IPS-NIHi7 (cell line): Measurements from ENCODE around the gene HCN4.
A peak's percentile ranks its signal among the peaks of the same experiment; 100 is the strongest.
"Not testable (repeated sequence)": the region's sequence is repeated elsewhere in the genome, so short reads cannot be mapped to it uniquely, and the experiment has no call there.

Source experiments
- DNase-seq: peaks from one replicate; pipeline ENCODE4 v3.0.0; 2012; ENCODE audit warnings: mixed read lengths; ENCODE audit errors: extremely low spot score

The HCN4 gene

DNA sequence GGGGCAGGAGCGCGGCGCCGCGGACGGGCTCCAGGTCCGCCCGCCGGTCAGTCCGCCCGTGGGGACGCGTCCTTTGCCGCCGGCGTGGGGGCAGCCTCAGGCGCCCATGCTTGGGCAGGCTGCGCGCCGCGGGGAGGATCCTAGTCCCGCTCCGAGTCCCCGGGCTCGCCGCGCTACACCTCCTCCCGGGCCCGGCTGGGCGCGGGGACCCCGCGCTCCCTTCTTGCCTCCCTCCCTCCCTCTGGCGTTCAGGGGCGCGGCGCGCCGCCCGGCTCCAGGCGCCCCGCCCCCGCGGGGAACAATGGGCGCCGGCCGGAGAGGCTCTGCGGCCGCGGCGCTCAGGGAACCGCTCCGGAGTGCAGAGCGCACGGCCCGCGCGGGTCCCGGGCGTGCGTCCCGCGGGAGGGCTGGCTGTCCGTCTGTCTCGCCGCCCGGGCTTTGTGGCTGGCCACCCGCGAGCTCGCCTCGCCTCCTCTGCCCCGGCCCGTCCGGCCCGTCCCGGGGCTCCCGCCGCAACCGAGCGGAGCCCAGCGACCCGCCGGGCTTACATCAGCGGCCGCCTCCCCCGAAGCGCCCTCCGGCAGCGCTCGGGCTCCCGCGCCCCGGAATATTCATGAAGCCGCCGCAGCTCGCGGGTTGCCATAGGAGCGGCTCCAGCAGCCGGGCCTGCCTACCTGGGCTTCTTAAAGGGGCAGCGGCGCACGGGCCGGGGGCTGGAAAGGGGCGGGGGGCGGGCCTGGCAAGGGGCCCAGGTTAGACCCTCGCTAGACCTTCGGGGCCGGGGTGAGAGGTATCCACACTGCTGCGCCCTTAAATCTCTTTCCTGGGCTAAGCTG is at the start of gene HCN4:
TSS of gene HCN4 (minus strand) at position 658 of the 836 bp plus-strand sequence. CDS start 688 bp downstream, outside the sequence.
- DNase-seq: peak; percentile 89

DNA sequence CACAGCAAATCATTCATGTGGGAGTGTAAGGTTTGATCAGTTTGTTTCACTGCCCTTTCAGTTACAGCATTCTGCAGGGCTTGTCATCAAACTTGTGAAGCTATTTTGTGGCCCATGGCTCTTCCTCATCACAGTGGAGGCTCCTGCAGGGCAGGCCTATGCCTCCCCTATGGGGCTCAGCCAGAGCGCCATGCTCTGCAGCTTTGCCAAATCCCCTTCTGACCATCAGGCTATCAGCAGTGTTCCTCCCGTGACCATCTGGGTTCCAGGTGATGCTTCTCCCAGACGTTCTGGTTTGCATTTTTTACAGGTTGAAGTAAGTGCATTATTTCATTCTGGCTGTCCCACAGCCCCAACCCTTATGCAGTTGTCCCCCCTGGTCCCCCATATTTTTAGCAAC is 46.1 kb upstream of the HCN4 start:
- DNase-seq: no peak

- no peak for DNase-seq
Measured at GRCh38 chr15:73403171-73403570, 34.4 kb upstream of the HCN4 start.

DNA sequence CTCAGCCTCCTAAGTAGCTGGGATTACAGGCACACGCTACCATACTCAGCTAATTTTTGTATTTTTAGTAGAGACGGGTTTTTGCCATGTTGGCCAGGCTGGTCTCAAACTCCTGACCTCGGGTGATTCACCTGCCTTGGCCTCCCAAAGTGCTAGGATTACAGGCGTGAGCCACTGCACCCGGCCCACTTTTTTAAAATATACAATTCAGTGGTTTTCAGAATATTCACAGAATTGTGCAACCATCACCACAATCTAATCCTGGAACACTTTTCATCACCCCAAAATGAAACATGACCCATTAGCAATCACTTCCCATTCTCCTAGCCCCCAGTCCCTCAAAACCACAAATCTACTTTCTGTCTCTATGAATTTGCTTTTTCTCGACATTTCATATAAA is 31.5 kb upstream of the HCN4 start:
- DNase-seq: not testable (repeated sequence)

GRCh38 chr15:73398861-73399260 is 30.1 kb upstream of the HCN4 start:
- DNase-seq: no peak

- no peak for DNase-seq
Measured at GRCh38 chr15:73397461-73397860, 28.7 kb upstream of the HCN4 start.

DNA sequence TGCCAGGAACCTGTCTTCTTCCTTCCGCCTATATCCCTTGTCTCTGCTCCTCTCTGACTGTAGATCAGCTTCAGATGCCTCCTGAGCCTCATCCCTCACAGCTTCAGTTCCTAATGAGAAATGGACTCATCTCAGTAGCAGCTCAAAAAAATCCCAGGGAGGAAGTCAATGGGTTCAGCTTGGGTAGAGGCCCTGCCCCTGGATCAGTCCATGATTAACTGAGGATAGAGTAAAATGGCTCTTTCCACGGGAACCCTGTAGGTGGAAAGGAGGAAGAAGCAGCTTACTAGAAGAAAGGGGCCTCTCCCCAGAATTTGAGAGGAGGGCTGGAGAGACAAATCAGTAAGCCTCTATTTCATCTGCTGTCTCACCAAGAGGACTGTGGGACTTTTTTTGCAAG is 26.9 kb upstream of the HCN4 start:
- DNase-seq: no peak

DNA sequence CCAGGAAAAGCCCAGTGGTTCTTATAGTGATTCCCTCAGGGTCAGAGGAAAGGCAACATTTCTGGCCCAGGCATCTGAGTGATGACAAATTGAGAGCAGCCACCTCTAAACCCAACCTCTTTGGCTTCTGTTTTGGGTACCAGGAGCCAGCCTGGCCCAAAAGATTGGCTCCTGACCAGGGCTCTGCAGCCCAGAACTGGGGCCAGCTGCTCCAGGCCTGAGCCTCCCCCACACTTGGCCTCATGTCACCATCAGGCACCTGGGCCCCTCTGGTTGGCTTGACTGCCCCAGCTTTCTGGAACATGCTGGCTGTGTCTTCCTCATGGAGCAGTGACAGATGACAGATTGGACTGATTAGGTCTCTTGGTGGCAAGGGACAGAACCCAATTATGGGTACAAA is 26.0 kb upstream of the HCN4 start:
- DNase-seq: no peak

- no peak for DNase-seq
Measured at GRCh38 chr15:73393336-73393735, 24.6 kb upstream of the HCN4 start.

DNA sequence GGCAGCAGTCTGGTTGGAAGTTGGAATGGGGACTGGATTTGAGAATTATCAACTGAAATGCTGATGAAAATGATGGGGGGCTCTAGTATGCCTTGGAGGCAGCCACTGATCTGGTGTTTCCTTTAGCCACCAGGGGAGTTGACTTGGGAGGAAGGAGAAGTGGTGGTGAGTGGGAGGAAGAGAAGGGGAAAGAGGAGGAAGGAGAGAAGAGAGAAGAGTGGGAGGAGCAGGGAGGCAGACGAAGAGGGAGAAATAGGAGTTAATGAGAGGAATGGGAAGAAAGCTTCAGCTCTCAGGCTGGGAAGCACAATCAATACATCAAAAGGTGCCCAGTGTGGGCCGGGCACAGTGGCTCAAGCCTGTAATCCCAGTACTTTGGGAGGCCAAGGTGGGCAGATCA is 23.3 kb upstream of the HCN4 start:
- no peak for DNase-seq

DNA sequence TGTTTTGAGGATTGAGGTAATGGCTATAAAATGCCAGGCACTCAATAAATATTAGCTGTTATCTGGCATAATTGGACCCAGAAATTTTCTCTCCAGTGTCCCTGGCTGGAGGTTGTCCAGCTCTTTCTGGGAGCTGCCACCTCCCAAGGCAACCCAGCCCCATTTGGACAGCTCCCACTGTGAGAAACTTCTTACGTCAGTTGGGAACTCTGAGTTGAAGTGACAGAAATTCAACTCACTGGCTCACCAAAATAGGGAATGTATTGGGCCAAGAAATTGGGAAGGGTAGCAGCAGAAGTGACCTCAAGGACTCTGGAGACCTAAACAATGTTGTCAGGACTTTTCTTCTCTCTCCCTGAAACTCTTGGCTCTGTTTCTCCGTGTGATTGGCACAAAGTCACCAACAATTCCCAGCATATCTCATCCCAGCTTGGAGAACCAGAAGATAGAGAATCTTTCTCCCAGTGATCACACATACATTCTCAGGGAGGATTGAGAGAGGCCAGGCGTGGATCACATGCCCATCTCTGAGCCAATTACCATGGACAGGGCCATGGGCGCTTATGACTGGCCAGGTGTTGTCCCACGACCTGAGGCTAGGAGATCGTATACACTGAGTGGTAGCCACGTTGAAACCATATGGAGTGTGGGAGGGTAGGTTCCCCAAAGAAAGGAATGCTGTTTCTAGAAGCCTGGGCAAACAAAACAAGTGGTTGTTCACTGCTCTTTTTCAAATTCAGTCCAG is 22.5 kb upstream of the HCN4 start:
- DNase-seq: no peak

DNA sequence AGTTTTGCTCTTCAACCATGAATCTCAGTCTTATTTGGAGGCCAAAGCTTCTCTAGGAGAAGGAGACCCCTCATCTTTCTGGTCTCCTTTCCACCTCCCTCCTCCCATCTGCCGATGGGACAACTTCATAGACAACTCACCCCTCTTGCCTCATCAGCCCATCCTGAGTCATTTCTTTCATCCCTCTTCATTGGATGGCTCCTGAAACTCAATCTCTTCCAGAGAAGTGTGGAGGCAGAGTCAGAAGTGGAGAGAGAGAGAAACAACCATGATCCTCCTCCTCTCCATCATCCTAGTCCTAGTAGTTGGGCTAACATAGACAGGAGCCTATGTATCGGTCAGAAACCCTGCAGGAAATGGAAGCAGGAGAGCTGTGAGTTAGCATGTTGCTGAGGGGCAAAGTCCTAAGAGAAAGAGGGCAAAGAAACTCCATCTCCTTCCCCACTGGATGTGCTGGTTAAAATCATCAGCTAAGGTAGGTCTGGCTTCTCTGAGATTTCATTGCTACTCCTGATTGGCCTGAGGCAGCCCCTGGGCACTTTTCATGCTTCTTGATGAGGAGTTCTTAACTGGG is 21.3 kb upstream of the HCN4 start:
- no peak for DNase-seq

- DNase-seq: peak; percentile 58
Measured at GRCh38 chr15:73389539-73389938, 20.8 kb upstream of the HCN4 start.

GRCh38 chr15:73388256-73388781 is 19.6 kb upstream of the HCN4 start:
- peak; percentile 55 for DNase-seq

- no peak for DNase-seq
Measured at GRCh38 chr15:73387507-73388255, 18.9 kb upstream of the HCN4 start.

- DNase-seq: peak; percentile 52
Measured at GRCh38 chr15:73386886-73387506, 18.2 kb upstream of the HCN4 start.

- no peak for DNase-seq
Measured at GRCh38 chr15:73386238-73386637, 17.5 kb upstream of the HCN4 start.

GRCh38 chr15:73385205-73385604 is 16.4 kb upstream of the HCN4 start:
- no peak for DNase-seq

- DNase-seq: no peak
Measured at GRCh38 chr15:73383310-73384189, 14.8 kb upstream of the HCN4 start.

DNA sequence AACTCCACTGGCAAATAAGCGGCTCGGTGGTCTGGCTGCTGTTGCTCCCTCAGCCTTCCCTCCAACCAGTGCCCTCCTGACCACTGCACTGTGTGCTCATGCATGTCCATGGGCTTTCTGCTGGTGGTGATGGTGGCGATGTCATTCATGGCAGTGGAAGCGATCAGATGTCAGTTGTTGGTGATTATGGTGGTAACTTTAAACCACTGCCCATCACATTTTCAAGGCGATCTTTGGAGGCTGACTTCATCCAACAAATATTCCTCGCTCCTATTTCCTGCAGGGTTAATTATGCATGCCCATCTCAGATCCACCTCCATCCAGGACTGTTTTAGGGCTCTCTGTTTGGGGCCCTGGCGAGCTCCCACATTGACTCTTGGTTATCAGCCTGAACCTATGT is 13.4 kb upstream of the HCN4 start:
- DNase-seq: no peak
